Measurements from ENCODE around the gene CLDN14. TPM values are rescaled to one million over a fixed set of nuclear protein-coding genes. Genes with fewer than 3 reads are reported as not detected.

The CLDN14 gene
- total RNA-seq, 1 donor from 2014 or later, result 0.58 TPM

DNA sequence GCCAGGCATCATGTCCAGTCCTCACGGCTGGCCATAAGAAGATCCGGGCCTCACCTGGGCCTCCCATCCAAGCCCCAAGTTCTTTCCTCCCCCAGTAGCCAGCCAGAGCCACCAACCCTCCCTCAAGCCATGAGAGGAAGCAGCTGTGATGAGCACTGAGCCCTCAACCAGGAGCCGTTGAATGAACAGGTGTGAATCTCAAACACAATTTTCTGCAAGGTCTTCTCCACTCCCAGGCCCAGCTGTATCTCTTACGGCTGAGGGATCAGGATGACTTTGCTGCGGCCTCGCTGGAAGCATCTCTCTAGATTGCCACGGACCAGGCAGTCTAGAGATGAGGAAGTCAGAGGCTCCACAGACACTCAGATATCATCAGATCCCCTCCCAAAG is 9.8 kb upstream of the CLDN14 start:
- POLR2A ChIA-PET, result no interaction called here
- no peak for TF ChIP-seq CTCF (IDR thresholded peaks at IDR 0.05)
- H3K9me3 Mint-ChIP-seq, result no peaks in the 10 kb centered on the region
- H3K4me3 Mint-ChIP-seq, result no peak overlapping the region
- no peak for DNase-seq
- H3K27me3 Mint-ChIP-seq, result peaks cover 5% of the 10 kb centered on the region
- H3K36me3 Mint-ChIP-seq (ENCODE audit: low read depth), result no peaks in the 10 kb centered on the region
- H3K4me1 Mint-ChIP-seq, result peaks cover 2% of the 10 kb centered on the region
- no peak for ATAC-seq (ENCODE audit: low read depth)
- intact Hi-C loops (cut with micrococcal nuclease), result no loop called here
- CTCF ChIA-PET, result no interaction called here
- no peak overlapping the region for H3K27ac Mint-ChIP-seq

- H3K36me3 Mint-ChIP-seq (ENCODE audit: low read depth), result no peaks in the 10 kb centered on the region
- H3K4me1 Mint-ChIP-seq, result peaks cover 2% of the 10 kb centered on the region
- ATAC-seq (ENCODE audit: low read depth) (no peak), DNase-seq (no peak)
- ChIA-PET CTCF (no interaction called here), POLR2A (no interaction called here)
- H3K4me3 Mint-ChIP-seq, result no peak overlapping the region
- TF ChIP-seq CTCF (IDR thresholded peaks at IDR 0.05), result no peak
- no peaks in the 10 kb centered on the region for H3K9me3 Mint-ChIP-seq
- H3K27ac Mint-ChIP-seq, result no peak overlapping the region
- H3K27me3 Mint-ChIP-seq, result peaks cover 5% of the 10 kb centered on the region
- intact Hi-C loops (cut with micrococcal nuclease), result no loop called here
Measured at GRCh38 chr21:36489103-36489775, 9.3 kb upstream of the CLDN14 start.

GRCh38 chr21:36487641-36488307 is 7.9 kb upstream of the CLDN14 start:
- ChIA-PET POLR2A (no interaction called here), CTCF (no interaction called here)
- no peak for DNase-seq
- Mint-ChIP-seq H3K27me3 (peaks cover 5% of the 10 kb centered on the region), H3K4me3 (no peak overlapping the region), H3K36me3 (ENCODE audit: low read depth) (no peaks in the 10 kb centered on the region), H3K4me1 (peaks cover 2% of the 10 kb centered on the region), H3K27ac (no peak overlapping the region), H3K9me3 (no peaks in the 10 kb centered on the region)
- intact Hi-C loops (cut with micrococcal nuclease), result no loop called here
- no peak for ATAC-seq (ENCODE audit: low read depth)
- no peak for TF ChIP-seq CTCF (IDR thresholded peaks at IDR 0.05)

- Mint-ChIP-seq H3K36me3 (ENCODE audit: low read depth) (no peaks in the 10 kb centered on the region), H3K27ac (no peak overlapping the region), H3K4me1 (peaks cover 2% of the 10 kb centered on the region), H3K9me3 (no peaks in the 10 kb centered on the region), H3K27me3 (no peaks in the 10 kb centered on the region), H3K4me3 (no peak overlapping the region)
- CTCF ChIA-PET, result no interaction called here
- POLR2A ChIA-PET, result no interaction called here
- ATAC-seq (ENCODE audit: low read depth) (no peak), DNase-seq (no peak)
- TF ChIP-seq CTCF (IDR thresholded peaks at IDR 0.05), result no peak
- intact Hi-C loops (cut with micrococcal nuclease), result no loop called here
Measured at GRCh38 chr21:36486246-36486645, 6.3 kb upstream of the CLDN14 start.

GRCh38 chr21:36485476-36485875 is 5.6 kb upstream of the CLDN14 start:
- ChIA-PET POLR2A (no interaction called here), CTCF (no interaction called here)
- H3K36me3 Mint-ChIP-seq (ENCODE audit: low read depth), result no peaks in the 10 kb centered on the region
- DNase-seq (no peak), ATAC-seq (ENCODE audit: low read depth) (no peak)
- intact Hi-C loops (cut with micrococcal nuclease), result no loop called here
- H3K9me3 Mint-ChIP-seq, result no peaks in the 10 kb centered on the region
- H3K4me1 Mint-ChIP-seq, result peaks cover 2% of the 10 kb centered on the region
- TF ChIP-seq CTCF (IDR thresholded peaks at IDR 0.05), result no peak
- H3K27ac Mint-ChIP-seq, result no peak overlapping the region
- H3K27me3 Mint-ChIP-seq, result no peaks in the 10 kb centered on the region
- no peak overlapping the region for H3K4me3 Mint-ChIP-seq

Measured in activated B cell treated with CpG ODN at 0.5 μM for 24 hours (primary cell).